HG03103 (cell line): Measurements from ENCODE around the gene CADM4.
"Not testable (repeated sequence)": the region's sequence is repeated elsewhere in the genome, so short reads cannot be mapped to it uniquely, and the experiment has no call there.

Experiments used
- ATAC-seq: cut with Tn5 transposase; IDR thresholded peaks from one replicate; pipeline ENCODE4 v1.9.1; 2021; ENCODE audit warnings: low read depth; ENCODE audit not compliant: unreplicated experiment

CADM4 gene

GRCh38 chr19:43667126-43667875 lies 27.7 kb upstream of the CADM4 start:
- no peak for ATAC-seq

- ATAC-seq = no peak
Observed at GRCh38 chr19:43664018-43664417, 24.4 kb upstream of the CADM4 start.

- no peak for ATAC-seq
Observed at GRCh38 chr19:43662487-43662886, 22.8 kb upstream of the CADM4 start.

DNA sequence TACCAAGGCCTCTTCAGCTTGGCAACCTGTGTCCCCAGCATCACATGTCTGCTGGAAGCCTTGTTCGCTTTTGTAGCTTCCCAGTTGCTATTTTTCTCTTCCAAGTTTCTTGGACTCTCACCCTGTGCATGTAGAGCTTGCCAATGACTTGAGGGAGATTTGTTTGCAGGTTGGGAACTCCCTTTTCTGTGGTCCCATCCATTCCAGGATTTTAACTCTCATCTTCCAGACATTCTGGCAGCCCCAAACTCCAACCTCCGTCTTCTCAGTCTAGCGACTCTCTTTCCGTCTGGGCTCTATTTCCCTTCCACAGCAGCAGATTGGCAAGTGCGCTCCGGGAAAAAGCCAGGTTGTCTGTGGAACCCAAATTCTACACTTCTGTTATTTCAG lies 21.3 kb upstream of the CADM4 start:
- ATAC-seq = no peak

- ATAC-seq = no peak
Observed at GRCh38 chr19:43660301-43660970, 20.8 kb upstream of the CADM4 start.

DNA sequence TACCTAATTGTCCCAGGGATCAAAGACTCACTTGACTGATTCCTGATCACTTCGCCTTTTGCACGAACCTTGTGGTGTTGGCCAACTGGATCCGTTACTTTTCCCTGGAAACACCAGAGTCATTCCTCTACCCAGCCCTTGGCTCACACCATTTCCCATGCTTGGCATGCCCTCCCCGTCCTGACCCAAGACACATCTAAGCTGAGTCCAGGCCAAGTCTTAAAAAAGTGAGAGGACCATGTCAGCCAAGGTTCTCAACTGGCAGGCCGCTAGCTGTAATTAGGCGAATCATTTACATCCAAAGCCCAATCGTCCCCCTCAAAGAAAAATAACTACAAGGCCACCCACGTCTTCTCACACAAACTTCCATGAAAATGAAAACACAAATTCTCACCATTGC lies 18.8 kb upstream of the CADM4 start:
- ATAC-seq = no peak

DNA sequence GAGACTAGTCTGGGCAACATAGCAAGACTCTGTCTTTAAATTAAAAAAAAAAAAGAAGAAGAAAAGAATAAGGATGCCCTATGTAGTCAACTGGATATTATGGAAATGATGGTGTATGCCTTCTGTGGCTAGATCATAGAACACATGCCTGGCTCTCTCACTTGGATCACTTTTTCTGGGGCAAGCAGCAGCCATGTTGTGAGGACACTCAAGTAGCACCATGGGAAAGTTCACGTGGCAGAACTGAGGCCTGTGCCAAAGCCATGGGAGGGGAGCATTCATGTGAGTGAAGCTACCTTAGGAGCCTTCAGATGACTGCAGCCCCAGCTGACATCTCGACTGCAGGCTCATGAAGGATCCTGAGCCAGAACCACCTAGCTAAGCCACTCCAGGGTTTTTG lies 18.4 kb upstream of the CADM4 start:
- no peak for ATAC-seq

GRCh38 chr19:43656436-43656835 lies 16.8 kb upstream of the CADM4 start:
- ATAC-seq = no peak

GRCh38 chr19:43652546-43652874 lies 12.9 kb upstream of the CADM4 start:
- ATAC-seq = no peak

GRCh38 chr19:43651758-43652545 lies 12.3 kb upstream of the CADM4 start:
- ATAC-seq = no peak

GRCh38 chr19:43650276-43650675 lies 10.6 kb upstream of the CADM4 start:
- ATAC-seq = not testable (repeated sequence)

DNA sequence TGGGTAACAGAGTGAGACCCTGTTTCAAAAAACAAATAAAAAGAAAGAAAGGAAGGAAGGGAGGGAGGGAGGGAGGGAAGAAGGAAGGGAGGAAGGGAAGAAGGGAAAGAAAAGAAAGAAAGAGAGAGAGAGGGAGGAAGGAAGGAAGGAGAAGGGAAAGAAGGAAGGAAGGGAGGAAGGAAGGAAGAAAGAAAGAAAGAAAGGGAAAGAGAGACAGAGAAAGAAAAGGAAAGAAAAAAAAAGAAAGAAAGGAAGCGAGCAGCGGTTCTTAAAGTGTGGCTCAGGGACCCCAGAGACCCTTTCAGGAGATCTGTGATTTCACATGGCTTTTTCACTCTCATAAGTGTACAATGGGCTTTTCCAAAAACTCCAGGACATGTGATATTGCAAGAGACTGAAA lies 9.9 kb upstream of the CADM4 start:
- ATAC-seq = no peak

DNA sequence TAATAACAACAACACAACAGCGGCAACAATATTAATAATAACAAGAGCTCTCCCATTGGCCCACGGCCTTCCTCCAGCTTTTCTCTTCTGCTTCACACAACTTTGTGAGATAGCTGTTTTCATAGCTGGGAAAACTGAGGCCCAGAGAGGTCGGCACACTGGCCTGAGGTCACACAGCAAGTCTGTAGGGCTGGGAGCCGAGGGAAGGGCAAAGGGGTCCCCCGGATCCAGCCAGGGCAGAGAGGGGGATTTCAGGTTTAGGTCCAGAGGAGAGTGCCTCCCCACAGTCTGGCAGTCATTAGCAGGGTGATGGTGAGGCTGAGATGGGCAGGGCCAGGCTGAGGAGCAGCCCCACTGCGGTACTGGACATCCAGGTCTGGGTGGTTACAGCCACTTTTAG lies 9.0 kb upstream of the CADM4 start:
- no peak for ATAC-seq

DNA sequence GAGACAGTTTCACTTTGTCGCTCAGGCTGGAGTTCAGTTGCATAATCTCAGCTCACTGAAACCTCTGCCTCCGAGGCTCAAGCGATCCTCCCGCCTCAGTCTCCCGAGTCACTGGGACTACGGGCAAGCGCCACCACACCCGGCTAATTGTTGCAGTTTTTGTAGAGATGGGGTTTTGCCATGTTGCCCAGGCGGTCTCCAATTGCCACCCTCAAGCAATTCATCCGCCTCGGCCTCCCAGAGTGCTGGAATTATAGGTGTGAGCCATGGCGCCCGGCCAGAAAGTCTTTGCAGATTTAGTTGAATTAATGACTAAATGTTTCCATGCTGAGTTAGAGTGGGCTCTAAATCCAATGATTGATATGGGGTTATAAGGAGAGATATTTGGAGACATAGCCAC lies 4.5 kb upstream of the CADM4 start:
- no peak for ATAC-seq

GRCh38 chr19:43643326-43643725 lies 3.7 kb upstream of the CADM4 start:
- ATAC-seq = no peak

GRCh38 chr19:43642531-43642930 lies 2.9 kb upstream of the CADM4 start:
- no peak for ATAC-seq

DNA sequence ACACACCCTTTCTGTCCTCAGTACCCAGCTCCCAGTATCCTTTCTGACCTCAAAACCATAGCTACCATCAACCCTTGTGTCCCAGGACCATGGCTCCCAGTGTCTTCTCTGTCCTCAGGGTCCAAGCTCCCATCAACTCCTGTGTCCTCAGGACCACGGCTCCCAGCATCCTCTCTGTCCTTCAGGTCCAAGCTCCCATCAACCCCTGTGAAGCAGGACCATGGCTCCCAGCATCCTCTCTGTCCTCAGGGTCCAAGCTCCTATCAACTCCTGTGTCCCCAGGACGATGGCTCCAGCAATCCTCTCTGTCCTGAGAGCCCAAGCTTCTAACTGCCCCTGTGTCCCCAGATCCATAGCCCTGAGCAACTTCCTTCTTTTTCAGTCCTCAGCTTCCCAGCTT lies 1.7 kb upstream of the CADM4 start:
- ATAC-seq = no peak

DNA sequence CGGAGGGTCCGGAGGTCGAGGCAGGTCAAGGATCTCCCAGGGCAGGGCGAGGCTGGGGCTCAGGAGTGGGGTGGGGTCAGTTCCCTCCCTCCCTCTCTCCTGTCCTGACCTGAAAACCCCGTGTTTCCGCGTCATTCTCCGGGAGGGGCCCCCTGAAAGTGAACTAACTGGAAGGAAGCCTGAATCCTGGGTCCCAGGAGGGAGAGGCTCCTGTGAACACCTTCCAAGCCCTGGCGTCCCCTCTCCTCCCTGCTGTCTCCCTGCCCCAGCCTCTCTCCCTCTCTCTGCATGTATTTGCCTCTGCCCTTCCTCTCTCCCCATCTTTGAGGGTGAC lies 741 bp upstream of the CADM4 start:
- ATAC-seq = no peak

DNA sequence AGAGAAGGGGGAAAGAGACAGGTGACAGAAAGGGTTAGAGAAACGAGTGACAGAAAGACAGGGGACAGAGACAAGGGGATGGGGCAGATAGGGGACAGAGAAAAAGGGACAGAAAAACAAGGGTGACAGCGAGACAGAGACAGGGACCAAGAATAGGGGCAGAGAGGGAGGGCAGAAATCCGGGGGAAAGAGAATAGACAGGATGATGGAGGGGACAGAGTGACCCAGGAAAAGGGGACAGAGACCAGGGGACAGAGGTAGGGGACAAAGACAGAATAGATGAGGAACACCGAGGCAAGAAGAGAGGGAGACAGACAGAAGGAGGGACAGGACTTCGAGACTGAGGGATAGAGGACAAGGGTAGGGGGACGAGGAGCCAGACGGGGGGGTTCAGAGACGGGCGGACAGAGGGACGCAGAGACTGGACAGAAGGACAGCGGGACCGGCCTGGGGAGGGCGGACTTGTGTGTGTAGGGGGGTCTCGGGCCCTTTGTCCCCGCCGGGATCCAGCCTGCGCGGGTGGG lies 593 bp downstream of the CADM4 start:
- ATAC-seq = no peak

GRCh38 chr19:43638214-43638994 lies 1.2 kb downstream of the CADM4 start:
- no peak for ATAC-seq

- no peak for ATAC-seq
Observed at GRCh38 chr19:43636121-43636683, 3.4 kb downstream of the CADM4 start.
